Ovary (tissue), 9 donors: ENCODE data around the gene NAT8. TPM values are rescaled to one million over a fixed set of nuclear protein-coding genes. Genes with fewer than 3 reads are reported as not detected.
"Not testable (repeated sequence)": the region's sequence is repeated elsewhere in the genome, so short reads cannot be mapped to it uniquely, and the experiment has no call there.

Source experiments
- DNase-seq, 5 donors: peaks; one replicate each; pipeline ENCODE4 v3.0.0-alpha.2; 2019 to 2020
- H3K27ac ChIP-seq, 2 donors: fragments of 200-600 bp; one replicate each; pipeline versions ENCODE4 v1.5.1 to v1.8.0; 2019 to 2022
- H3K27me3 ChIP-seq: fragments of 200-600 bp; one replicate; pipeline ENCODE4 v1.8.0; 2022
- H3K36me3 ChIP-seq: fragments of 200-600 bp; sonication (generic); one replicate; pipeline ENCODE4 v1.5.1; 2019
- H3K4me1 ChIP-seq: one replicate; pipeline ENCODE4 v1.8.1; 2013; ENCODE audit warnings: mild to moderate bottlenecking, moderate library complexity; ENCODE audit not compliant: insufficient read depth
- H3K4me3 ChIP-seq: fragments of 200-600 bp; sonication (generic); one replicate; pipeline ENCODE4 v1.5.1; 2017
- H3K9me3 ChIP-seq, 2 donors: fragments of 200-600 bp in 1 of 2; sonication (generic) in 1 of 2; one replicate each; pipeline versions ENCODE4 v1.5.1 to v1.8.1; 2013 to 2019; ENCODE audit warnings: mild to moderate bottlenecking in 1 of 2, moderate library complexity in 1 of 2
- EP300 ChIP-seq: sonication (generic); formaldehyde crosslinking; IDR thresholded peaks from one replicate; pipeline ENCODE4 v1.6.1; 2017; ENCODE audit warnings: antibody characterized with exemption
- POLR2A ChIP-seq: fragments of 450-650 bp; IDR thresholded peaks from one replicate; pipeline ENCODE4 v1.6.1; 2017; ENCODE audit warnings: antibody characterized with exemption, mild to moderate bottlenecking, moderate library complexity
- WGBS, 3 donors: extraction: QIAGEN DNeasy Blood & Tissue Kit in 1 of 3; methylation state at CpG; one replicate each; pipeline versions ENCODE4 v1.1.5 to v1.1.7; 2013 to 2017; 5-methylcytosine and 5-hydroxymethylcytosine counted together
- intact Hi-C, 4 donors: fragments of 100-400 bp; cut with DNase I; formaldehyde crosslinking; loops; one replicate each; pipeline versions ENCODE4 v1.11.0 to v1.15.1; 2022 to 2023
- polyA plus RNA-seq, 2 donors: library from polyadenylated mRNA; stranded (reverse); fragments of 200-250 nt in 1 of 2; fragments of 350-450 nt in 1 of 2; fragmentation: Illumina TruSeq in 1 of 2; extraction: RNeasy Lipid Tissue Mini Kit (QIAGEN cat#74804) in 1 of 2; gene quantifications; one replicate each; pipeline ENCODE4 v1.2.3, GENCODE V29; 2013 to 2014
- total RNA-seq, 7 donors: library from RNA; depleted of rRNA in 2 of 7; stranded (reverse); fragments of >200 nt in 2 of 7; fragmentation: NEBNext Ultra II Directional in 3 of 7; extraction: Animal tissue kit (Norgen Biotek cat#: 25700) in 3 of 7; gene quantifications; one replicate each; pipeline versions ENCODE4 v1.1.0 to v1.2.4, GENCODE V29; 2016 to 2023
- TF ChIP-seq, protein P1 (sequence below), 3 donors: fragments of 450-650 bp in 2 of 3; fragments of 200-600 bp in 1 of 3; IDR thresholded peaks; one replicate each; pipeline versions ENCODE4 v1.5.1 to v1.8.0; 2016 to 2022; ENCODE audit warnings: antibody characterized with exemption in 3 of 3, mild to moderate bottlenecking in 1 of 3
- donor health status: DM: no; HTN: no; CAD: no; lungs with moderate emphysema.
- donor health status: DM: no; HTN: no; CAD: no.
- donor health status: Bipolar disorder and iron deficiency.
- donor health status: DM: yes; HTN: yes; CAD: no.
- donor health status: DM: no; HTN: no; CAD: no.
- donor health status: DM: yes; HTN: yes; CAD: no.

The NAT8 gene
- total and polyA plus RNA-seq, 9 donors: 0.25 to 1.1 (median 0.64) TPM; not detected in 4

DNA sequence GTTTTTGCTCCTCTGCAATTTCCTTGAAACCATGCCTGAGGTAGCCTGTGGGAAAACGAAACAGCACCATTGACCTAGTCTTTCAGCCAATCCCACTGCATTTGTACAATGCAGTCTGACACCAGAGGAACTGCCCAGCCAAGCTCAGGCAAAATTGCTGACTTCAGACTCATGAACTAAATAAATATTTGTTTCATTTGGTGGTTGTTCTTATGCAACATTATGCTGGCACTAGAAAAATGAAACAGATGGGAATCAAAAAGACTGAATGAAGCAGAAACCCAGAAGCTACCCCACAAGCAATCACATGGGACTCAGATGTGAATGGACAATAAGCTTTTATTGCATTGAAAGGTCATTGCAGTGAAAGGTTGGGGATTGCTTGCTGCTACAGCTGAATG, 1.7 kb downstream of the NAT8 start:
- DNase-seq: no peak
- H3K27me3 ChIP-seq: no peaks in the 10 kb centered on the region
- WGBS, 3 donors: 0 to 6% (median 5%) methylated on average over 1 of the region's 1 CpG
- no peaks in the 10 kb centered on the region for H3K9me3 ChIP-seq
- H3K36me3 ChIP-seq: no peaks in the 10 kb centered on the region
- no peak overlapping the region for H3K4me3 ChIP-seq
- H3K27ac ChIP-seq: no peak overlapping the region
- TF ChIP-seq, protein P1, sequence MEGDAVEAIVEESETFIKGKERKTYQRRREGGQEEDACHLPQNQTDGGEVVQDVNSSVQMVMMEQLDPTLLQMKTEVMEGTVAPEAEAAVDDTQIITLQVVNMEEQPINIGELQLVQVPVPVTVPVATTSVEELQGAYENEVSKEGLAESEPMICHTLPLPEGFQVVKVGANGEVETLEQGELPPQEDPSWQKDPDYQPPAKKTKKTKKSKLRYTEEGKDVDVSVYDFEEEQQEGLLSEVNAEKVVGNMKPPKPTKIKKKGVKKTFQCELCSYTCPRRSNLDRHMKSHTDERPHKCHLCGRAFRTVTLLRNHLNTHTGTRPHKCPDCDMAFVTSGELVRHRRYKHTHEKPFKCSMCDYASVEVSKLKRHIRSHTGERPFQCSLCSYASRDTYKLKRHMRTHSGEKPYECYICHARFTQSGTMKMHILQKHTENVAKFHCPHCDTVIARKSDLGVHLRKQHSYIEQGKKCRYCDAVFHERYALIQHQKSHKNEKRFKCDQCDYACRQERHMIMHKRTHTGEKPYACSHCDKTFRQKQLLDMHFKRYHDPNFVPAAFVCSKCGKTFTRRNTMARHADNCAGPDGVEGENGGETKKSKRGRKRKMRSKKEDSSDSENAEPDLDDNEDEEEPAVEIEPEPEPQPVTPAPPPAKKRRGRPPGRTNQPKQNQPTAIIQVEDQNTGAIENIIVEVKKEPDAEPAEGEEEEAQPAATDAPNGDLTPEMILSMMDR (IDR thresholded peaks at IDR 0.05): no peak
- no peak for TF ChIP-seq POLR2A
- no peak for TF ChIP-seq EP300
- peaks cover 34% of the 10 kb centered on the region for H3K4me1 ChIP-seq
- intact Hi-C loops: no loop called here

DNA sequence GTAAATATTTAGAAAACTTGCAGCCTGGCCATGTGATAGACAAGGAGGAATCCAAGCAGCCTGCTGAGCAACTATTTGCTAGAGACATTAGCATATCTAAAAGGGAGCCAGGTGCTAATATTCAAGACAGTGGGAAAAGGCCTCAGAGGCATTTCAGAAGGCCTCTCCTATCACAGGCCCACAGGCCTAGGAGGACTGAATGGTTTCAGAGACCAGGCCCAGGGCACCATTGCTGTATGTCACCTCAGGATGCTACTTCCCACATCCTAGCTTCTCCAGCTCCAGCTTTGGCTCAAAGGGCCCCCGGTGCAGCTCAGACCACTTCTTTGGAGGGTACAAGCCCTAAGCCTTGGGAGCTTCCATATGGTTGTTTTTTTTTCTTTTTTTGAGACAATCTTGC, 3.8 kb downstream of the NAT8 start:
- Histone ChIP-seq H3K4me1 (peaks cover 26% of the 10 kb centered on the region), H3K27ac (no peak overlapping the region), H3K27me3 (no peaks in the 10 kb centered on the region), H3K9me3 (no peaks in the 10 kb centered on the region), H3K36me3 (no peaks in the 10 kb centered on the region), H3K4me3 (no peak overlapping the region)
- no peak for DNase-seq
- 93 to 97% (median 95%) methylated on average over 1 of the region's 1 CpG for WGBS, 3 donors
- TF ChIP-seq, protein P1 (IDR thresholded peaks at IDR 0.05): no peak
- TF ChIP-seq EP300 (no peak), POLR2A (no peak)
- intact Hi-C loops: no loop called here

DNA sequence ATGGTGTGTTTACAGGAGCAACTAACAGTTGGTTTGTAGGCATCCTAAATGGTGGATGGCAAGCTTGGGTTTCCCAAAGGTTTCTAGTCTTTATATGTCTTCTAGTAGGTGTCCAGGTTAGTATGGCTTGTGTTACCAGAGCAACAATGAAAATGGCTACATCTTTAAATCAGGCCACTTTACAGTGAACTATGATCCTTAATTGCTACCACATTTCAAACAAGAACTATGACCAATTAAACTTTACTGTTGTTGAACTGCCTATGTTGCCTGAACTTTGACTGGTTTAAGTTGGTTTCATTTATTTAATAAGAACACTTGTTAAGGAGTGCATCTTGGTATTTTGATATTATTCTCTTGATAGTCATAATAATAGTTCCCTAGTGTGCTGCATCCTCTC, 5.2 kb downstream of the NAT8 start:
- peaks cover 21% of the 10 kb centered on the region for H3K4me1 ChIP-seq
- H3K9me3 ChIP-seq, H3K27me3 ChIP-seq, H3K4me3 ChIP-seq, intact Hi-C loops, H3K27ac ChIP-seq, DNase-seq, H3K36me3 ChIP-seq: not testable (repeated sequence)

DNA sequence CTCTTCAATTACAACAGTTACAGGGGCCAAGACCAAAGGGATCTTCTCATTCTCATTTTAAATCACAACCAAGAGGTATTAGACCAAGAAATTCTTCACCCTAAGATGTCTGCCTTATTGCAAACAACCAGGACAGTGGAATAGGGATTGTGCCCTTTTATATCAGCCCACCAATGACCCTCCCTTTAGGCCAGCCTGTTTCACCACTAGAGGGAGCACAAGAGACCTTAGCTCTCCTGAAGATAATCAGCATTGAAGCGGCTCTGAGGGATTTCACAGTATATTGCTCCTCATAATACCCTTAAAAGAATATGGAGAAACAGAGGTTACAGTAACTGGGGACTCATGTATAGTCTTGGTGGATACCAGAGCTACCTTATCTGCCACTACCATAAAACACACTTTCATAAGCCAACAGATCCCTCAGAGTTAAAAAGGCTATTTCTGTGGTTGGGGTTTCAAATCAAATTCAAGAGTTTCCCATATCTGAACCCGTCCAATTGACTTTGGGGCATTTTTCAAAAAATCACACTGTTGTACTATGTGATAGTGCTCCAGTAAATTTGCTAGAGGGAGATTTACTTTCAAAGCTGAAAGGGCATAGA, 11.5 kb downstream of the NAT8 start:
- H3K36me3 ChIP-seq, DNase-seq, H3K4me3 ChIP-seq, H3K27me3 ChIP-seq, H3K4me1 ChIP-seq, H3K27ac ChIP-seq, intact Hi-C loops, H3K9me3 ChIP-seq: not testable (repeated sequence)
- WGBS, 3 donors: 78 to 90% (median 79%) methylated on average over 2 of the region's 2 CpGs

DNA sequence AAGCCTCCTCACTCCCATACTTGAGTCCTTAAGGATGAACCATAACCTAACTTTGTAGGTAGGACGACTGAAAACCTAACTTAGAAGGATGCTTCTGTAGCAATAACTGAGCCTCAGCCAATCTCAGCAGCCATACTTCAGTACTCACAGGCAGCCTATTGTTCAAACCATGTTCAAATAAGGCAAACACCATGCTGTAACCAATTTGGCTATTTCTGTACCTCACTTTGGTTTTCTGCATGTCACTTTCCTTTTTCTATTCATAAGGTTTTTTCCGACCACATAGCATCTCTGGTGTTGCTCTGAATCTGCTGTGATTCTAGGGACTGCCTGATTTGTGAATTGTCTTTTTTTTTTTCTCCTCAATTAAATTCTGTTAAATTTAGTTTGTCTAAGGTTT, 13.7 kb downstream of the NAT8 start:
- H3K4me3 ChIP-seq, H3K36me3 ChIP-seq, H3K4me1 ChIP-seq, H3K9me3 ChIP-seq, H3K27ac ChIP-seq, DNase-seq, H3K27me3 ChIP-seq, intact Hi-C loops: not testable (repeated sequence)
- WGBS, 3 donors: 87 to 100% (median 95%) methylated on average over 2 of the region's 2 CpGs

DNA sequence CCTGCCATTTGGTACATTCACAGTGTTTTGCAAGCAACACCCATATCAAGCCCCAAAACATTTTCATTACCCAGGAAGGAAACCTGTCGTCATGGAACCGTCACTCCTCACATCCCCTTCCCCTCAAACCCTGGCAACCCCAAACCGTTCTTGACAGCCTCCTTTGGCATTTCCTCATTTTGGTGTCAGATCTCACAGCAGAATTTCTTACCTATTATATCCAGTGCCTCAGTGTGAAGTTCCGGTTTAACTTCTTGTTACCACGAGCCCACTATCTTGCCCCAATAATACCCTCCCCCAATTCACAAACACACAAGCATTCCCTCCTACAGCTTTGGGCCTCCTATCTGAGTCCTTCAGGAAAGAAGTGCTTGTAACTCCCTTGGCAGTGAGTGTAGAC, 16.0 kb downstream of the NAT8 start:
- H3K9me3 ChIP-seq, H3K4me3 ChIP-seq, H3K27ac ChIP-seq, H3K4me1 ChIP-seq, intact Hi-C loops, DNase-seq, H3K27me3 ChIP-seq, H3K36me3 ChIP-seq: not testable (repeated sequence)
- WGBS, 3 donors: 59 to 77% (median 76%) methylated on average over 5 of the region's 5 CpGs

GRCh38 chr2:73624625-73625024, 17.6 kb downstream of the NAT8 start:
- intact Hi-C loops, H3K36me3 ChIP-seq, H3K4me3 ChIP-seq, H3K27ac ChIP-seq, H3K4me1 ChIP-seq, H3K9me3 ChIP-seq, H3K27me3 ChIP-seq: not testable (repeated sequence)
- WGBS, 3 donors: 31 to 38% (median 34%) methylated on average over 7 to 9 of the region's 9 CpGs
- peak in 2 of 5 donors; percentile 39 to 68 for DNase-seq

GRCh38 chr2:73624036-73624435, 18.2 kb downstream of the NAT8 start:
- peak in 1 of 5 donors; percentile 52 for DNase-seq
- intact Hi-C loops, H3K27ac ChIP-seq: not testable (repeated sequence)

GRCh38 chr2:73619925-73620324, 22.3 kb downstream of the NAT8 start:
- H3K4me3 ChIP-seq, DNase-seq, H3K27me3 ChIP-seq, H3K4me1 ChIP-seq, H3K36me3 ChIP-seq, H3K27ac ChIP-seq, H3K9me3 ChIP-seq, intact Hi-C loops: not testable (repeated sequence)
- WGBS, 3 donors: 74 to 85% (median 75%) methylated on average over 3 of the region's 3 CpGs

More at GRCh38 chr2:73624036-73624435, 18.2 kb downstream of the NAT8 start:
- not testable (repeated sequence) for H3K9me3 ChIP-seq, H3K36me3 ChIP-seq, H3K4me1 ChIP-seq, H3K4me3 ChIP-seq, H3K27me3 ChIP-seq
